Panc1 (cell line): Measurements from ENCODE around the gene DHX32. TPM values are rescaled to one million over a fixed set of nuclear protein-coding genes. Genes with fewer than 3 reads are reported as not detected.
"Not testable (repeated sequence)": the region's sequence is repeated elsewhere in the genome, so short reads cannot be mapped to it uniquely, and the experiment has no call there.

Experiments
- ATAC-seq: fragments of 200-7000 bp; cut with Tn5 transposase; 2 replicates; pipeline ENCODE4 v1.9.1; 2020; ENCODE audit warnings: mild to moderate bottlenecking, moderate library complexity
- BruUV-seq: library from RNA; stranded (reverse); fragments of 400-500 nt; replicated peaks from 2 replicates; lab custom pipeline; 2021; lab: Mats Ljungman, UMichigan
- CTCF ChIA-PET: fragments of 300-600 bp; sonication (Branson Sonifier 250); formaldehyde crosslinking; loops from one replicate; lab custom pipeline; 2022; ENCODE audit warnings: antibody characterized with exemption; lab: Charles Lee
- POLR2A ChIA-PET: fragments of 300-600 bp; sonication (Branson Sonifier 250); formaldehyde crosslinking; loops from one replicate; lab custom pipeline; 2022; ENCODE audit warnings: antibody characterized with exemption; lab: Charles Lee
- DNase-seq: peaks from one replicate; pipeline ENCODE4 v3.0.0-alpha.2; 2010; ENCODE audit warnings: low read depth, low spot score
- H3K27ac ChIP-seq: 2 replicates; pipeline ENCODE4 v1.5.1; 2011; ENCODE audit warnings: mild to moderate bottlenecking, low read length, inconsistent platforms
- H3K27me3 ChIP-seq: fragments of 200-500 bp; sonication (Bioruptor generic); 2 replicates; pipeline ENCODE4 v1.6.0; 2014; ENCODE audit warnings: low read length, inconsistent platforms; ENCODE audit not compliant: control insufficient read depth, insufficient read depth
- H3K36me3 ChIP-seq: fragments of 200-500 bp; sonication (Bioruptor generic); 2 replicates; pipeline ENCODE4 v1.5.1; 2014; ENCODE audit warnings: inconsistent platforms, mild to moderate bottlenecking, low read length, moderate library complexity; ENCODE audit not compliant: control insufficient read depth, insufficient read depth
- H3K4me1 ChIP-seq: 2 replicates; pipeline ENCODE4 v1.5.1; 2011; ENCODE audit warnings: inconsistent platforms, mild to moderate bottlenecking, low read length, moderate library complexity; ENCODE audit not compliant: control insufficient read depth, insufficient read depth
- H3K4me3 ChIP-seq, 2 experiments: 2 replicates each; pipeline ENCODE4 v1.5.1; 2011 to 2012; ENCODE audit warnings: low read depth in 2 of 2, low read length in 2 of 2, mild to moderate bottlenecking in 2 of 2, inconsistent platforms in 1 of 2, moderate library complexity in 1 of 2
- H3K9me3 ChIP-seq: fragments of 200-500 bp; sonication (Bioruptor generic); 2 replicates; pipeline ENCODE4 v1.5.1; 2014; ENCODE audit warnings: low read depth, mild to moderate bottlenecking, inconsistent platforms, low read length, moderate library complexity; ENCODE audit not compliant: control insufficient read depth, insufficient read depth
- CTCF ChIP-seq: fragments of 450-650 bp; IDR thresholded peaks from 2 replicates; pipeline ENCODE4 v1.5.1; 2017; ENCODE audit warnings: mild to moderate bottlenecking
- POLR2AphosphoS5 ChIP-seq: IDR thresholded peaks from 2 replicates; pipeline ENCODE4 v1.6.1; 2012; ENCODE audit warnings: mild to moderate bottlenecking, low read depth, low read length, moderate library complexity
- REST ChIP-seq, 2 experiments: IDR thresholded peaks; 2 replicates each; pipeline ENCODE4 v1.6.1; 2011 to 2012; ENCODE audit warnings: low read depth in 2 of 2, control low read depth in 1 of 2, low read length in 1 of 2, mild to moderate bottlenecking in 1 of 2, moderate library complexity in 1 of 2; ENCODE audit not compliant: insufficient read depth in 1 of 2
- SIN3A ChIP-seq: IDR thresholded peaks from 2 replicates; pipeline ENCODE4 v1.6.1; 2012; ENCODE audit warnings: low read depth, mild to moderate bottlenecking, low read length, moderate library complexity, borderline replicate concordance; ENCODE audit not compliant: insufficient read depth
- in situ Hi-C: cut with HindIII; loops from 2 replicates; pipeline ENCODE4 v1.10.0; 2016; ENCODE audit warnings: low sequenced_read_pairs, low pct_unique_long_range_greater_than_20kb
- intact Hi-C: fragments of 100-400 bp; cut with micrococcal nuclease; formaldehyde crosslinking; loops from one replicate; pipeline ENCODE4 v1.10.0; 2022; ENCODE audit not compliant: unreplicated experiment
- total RNA-seq: library from RNA; stranded (reverse); gene quantifications from one replicate; pipeline ENCODE4 v1.2.1, GENCODE V29; 2021; ENCODE audit not compliant: unreplicated experiment

Gene DHX32
- total RNA-seq, 1 experiment from 2014 or later = 117 TPM

- ChIA-PET CTCF (interaction anchor here (1.1 kb wide), 1 partner anchor 9 kb away, joined by 9 read pairs; no protein-coding TSS in a partner anchor), POLR2A (interaction anchor here (0.7 kb wide), 1 partner anchor 695 kb away, joined by 3 read pairs; no protein-coding TSS in a partner anchor)
- BruUV-seq = no TSS peak
- DNase-seq (no peak), ATAC-seq (no peak)
- H3K36me3 ChIP-seq = no peaks in the 10 kb centered on the region
- H3K27ac ChIP-seq = no peak overlapping the region
- no peaks in the 10 kb centered on the region for H3K9me3 ChIP-seq
- H3K4me1 ChIP-seq = peaks cover 7% of the 10 kb centered on the region; the same call in 1 of the 2 replicates
- no peaks in the 10 kb centered on the region for H3K27me3 ChIP-seq
- intact Hi-C loops (no loop called here), in situ Hi-C loops (no loop called here)
- H3K4me3 ChIP-seq = no peak overlapping the region
- TF ChIP-seq POLR2AphosphoS5 (no peak), SIN3A (no peak), REST (IDR thresholded peaks at IDR 0.05; ENCODE audit: insufficient read depth in 1 of 2, low read depth in 2 of 2, low read length in 1 of 2) (no peak), CTCF (no peak)
Observed at GRCh38 chr10:125925262-125925834, 44.3 kb upstream of the DHX32 start.

- H3K36me3 ChIP-seq, in situ Hi-C loops, H3K9me3 ChIP-seq, POLR2A ChIA-PET, CTCF ChIA-PET, H3K27ac ChIP-seq, BruUV-seq, intact Hi-C loops, DNase-seq, H3K4me1 ChIP-seq, H3K27me3 ChIP-seq, H3K4me3 ChIP-seq, ATAC-seq: not testable (repeated sequence)
Observed at GRCh38 chr10:125921643-125922306, 40.7 kb upstream of the DHX32 start.

DNA sequence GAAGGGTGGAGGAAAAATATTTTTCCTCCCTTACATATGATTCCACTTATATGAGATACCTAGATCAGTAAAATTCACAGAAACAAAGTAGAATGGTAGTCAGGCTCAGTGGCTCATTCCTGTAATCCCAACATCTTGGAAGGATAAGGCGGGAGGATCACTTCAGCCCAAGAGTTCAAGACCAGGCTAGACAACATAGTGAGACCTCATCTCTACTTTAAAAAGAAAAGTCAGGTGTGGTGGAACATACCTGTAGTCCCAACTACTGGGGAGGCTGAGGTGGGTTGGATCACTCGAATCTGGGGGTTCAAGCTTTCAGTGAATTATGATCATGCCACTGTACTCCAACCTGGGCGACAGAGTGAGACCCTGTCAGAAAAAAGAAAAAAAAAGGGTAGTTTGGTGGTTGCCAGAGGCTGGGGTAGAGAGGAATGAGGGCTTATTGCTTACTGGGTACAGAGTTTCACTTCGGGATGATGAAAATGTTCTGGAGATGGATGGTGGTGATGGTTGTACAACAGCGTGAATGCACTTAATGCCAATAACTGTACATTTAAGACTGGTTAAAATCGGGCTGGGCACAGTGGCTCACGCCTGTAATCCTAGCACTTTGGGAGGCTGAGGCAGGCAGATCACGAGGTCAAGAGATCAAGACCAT lies 36.7 kb upstream of the DHX32 start:
- ATAC-seq, H3K27me3 ChIP-seq, in situ Hi-C loops, H3K9me3 ChIP-seq, H3K4me1 ChIP-seq, CTCF ChIA-PET, H3K27ac ChIP-seq, DNase-seq, H3K4me3 ChIP-seq, BruUV-seq, intact Hi-C loops, POLR2A ChIA-PET, H3K36me3 ChIP-seq: not testable (repeated sequence)
